HG03280 (cell line): ENCODE measurements around the gene EFCAB12.

Source experiments
- ATAC-seq: cut with Tn5 transposase; IDR thresholded peaks from one replicate; pipeline ENCODE4 v1.9.1; 2021; ENCODE audit warnings: mild to moderate bottlenecking, moderate library complexity; ENCODE audit not compliant: unreplicated experiment

EFCAB12 gene

GRCh38 chr3:129446926-129447325, 18.5 kb upstream of the EFCAB12 start:
- no peak for ATAC-seq

GRCh38 chr3:129445471-129445870, 17.0 kb upstream of the EFCAB12 start:
- ATAC-seq, result no peak

- ATAC-seq, result no peak
Measured at GRCh38 chr3:129442947-129443346, 14.5 kb upstream of the EFCAB12 start.

- ATAC-seq, result no peak
Measured at GRCh38 chr3:129442486-129442885, 14.1 kb upstream of the EFCAB12 start.

GRCh38 chr3:129441782-129442181, 13.3 kb upstream of the EFCAB12 start:
- ATAC-seq, result no peak

- ATAC-seq, result no peak
Measured at GRCh38 chr3:129441215-129441614, 12.8 kb upstream of the EFCAB12 start.

GRCh38 chr3:129440618-129441190, 12.3 kb upstream of the EFCAB12 start:
- no peak for ATAC-seq

GRCh38 chr3:129439817-129440617, 11.6 kb upstream of the EFCAB12 start, which contains the start of the genes IFT122 and MBD4:
Gene IFT122, plus strand, starts transcription at chr3:129440224. Its CDS starts 107 bp downstream, at chr3:129440331.
Gene MBD4, minus strand, starts transcription at chr3:129439948. Its CDS starts 115 bp downstream, at chr3:129439833.
- peak; percentile 90 for ATAC-seq

- peak; percentile 12 for ATAC-seq
Measured at GRCh38 chr3:129439226-129439816, 10.9 kb upstream of the EFCAB12 start.

- no peak for ATAC-seq
Measured at GRCh38 chr3:129435367-129435766, 6.9 kb upstream of the EFCAB12 start.

- ATAC-seq, result no peak
Measured at GRCh38 chr3:129434140-129434539, 5.7 kb upstream of the EFCAB12 start.

GRCh38 chr3:129433565-129433964, 5.1 kb upstream of the EFCAB12 start:
- no peak for ATAC-seq

- ATAC-seq, result no peak
Measured at GRCh38 chr3:129432671-129433070, 4.2 kb upstream of the EFCAB12 start.

- no peak for ATAC-seq
Measured at GRCh38 chr3:129432036-129432435, 3.6 kb upstream of the EFCAB12 start.

GRCh38 chr3:129429602-129430001, 1.2 kb upstream of the EFCAB12 start:
- ATAC-seq, result no peak

GRCh38 chr3:129429080-129429451, 630 bp upstream of the EFCAB12 start:
- ATAC-seq, result no peak

- no peak for ATAC-seq
Measured at GRCh38 chr3:129428007-129428375, 445 bp downstream of the EFCAB12 start.

- no peak for ATAC-seq
Measured at GRCh38 chr3:129425619-129426018, 2.8 kb downstream of the EFCAB12 start.

- no peak for ATAC-seq
Measured at GRCh38 chr3:129425213-129425612, 3.2 kb downstream of the EFCAB12 start.

- peak; percentile 69 for ATAC-seq
Measured at GRCh38 chr3:129424185-129424841, 4.1 kb downstream of the EFCAB12 start.

- ATAC-seq, result no peak
Measured at GRCh38 chr3:129422897-129423296, 5.5 kb downstream of the EFCAB12 start.
